ENCODE data around the gene PRKN.

GRCh38 chr6:162032620-162033019 lies 694.9 kb downstream of the PRKN start:
- TF ChIP-seq CTCF (IDR thresholded peaks at IDR 0.05; ENCODE audit: insufficient read depth, low read depth, low read length) = no peak
- TF ChIP-seq EZH2 (IDR thresholded peaks at IDR 0.05; ENCODE audit: insufficient read depth, low read length) = no peak
